H1 (cell line): ENCODE results near the gene PLAAT2. TPM values are rescaled to one million over a fixed set of nuclear protein-coding genes. Genes with fewer than 3 reads are reported as not detected.

Source experiments
- CBX5 ChIP-seq: fragments of 300-800, 300-1000 bp; sonication (generic); IDR thresholded peaks from 2 replicates; pipeline ENCODE4 v1.7.1; 2016; ENCODE audit warnings: antibody characterized with exemption, low read length, low read depth
- CTBP2 ChIP-seq: IDR thresholded peaks from 2 replicates; pipeline ENCODE4 v1.7.0; 2011; ENCODE audit warnings: borderline replicate concordance, mild to moderate bottlenecking, moderate library complexity, mixed read lengths, low read length; ENCODE audit not compliant: insufficient read depth, insufficient read length
- JUN ChIP-seq: IDR thresholded peaks from 2 replicates; pipeline ENCODE4 v1.6.1; 2011; ENCODE audit warnings: low read depth, mild to moderate bottlenecking, improper control_type of control experiment, low read length
- RFX5 ChIP-seq: IDR thresholded peaks from 2 replicates; pipeline ENCODE4 v1.6.1; 2011; ENCODE audit warnings: low read depth, low read length, improper control_type of control experiment, borderline replicate concordance
- SP4 ChIP-seq: IDR thresholded peaks from 2 replicates; pipeline ENCODE4 v1.6.1; 2012; ENCODE audit warnings: low read length, inconsistent platforms
- SUZ12 ChIP-seq: fragments of 200-600 bp; sonication (generic); IDR thresholded peaks from 2 replicates; pipeline ENCODE4 v1.6.1; 2012; ENCODE audit warnings: mild to moderate bottlenecking, inconsistent platforms, low read length, moderate library complexity, mixed read lengths
- YY1 ChIP-seq: IDR thresholded peaks from 2 replicates; pipeline ENCODE4 v1.6.1; 2011; ENCODE audit warnings: low read depth, mild to moderate bottlenecking, low read length
- polyA plus RNA-seq, 7 experiments: library from polyadenylated mRNA; depleted of rRNA in 3 of 7; stranded (reverse) in 5 of 7; unstranded in 2 of 7; fragments of >200 nt in 5 of 7; fragments of 200-250 nt in 2 of 7; gene quantifications; 1 replicate in 5 of 7; 2 replicates in 1 of 7; 4 replicates in 1 of 7; pipeline versions ENCODE4 v1.2.1 to v1.2.3, GENCODE V29; 2011 to 2013; ENCODE audit warnings: missing spikeins in 2 of 7, mixed read lengths in 2 of 7
- total RNA-seq: library from RNA; stranded (reverse); fragmentation: NEBNext Ultra II Directional; extraction: Animal tissue kit (Norgen Biotek cat#: 25700); gene quantifications from 2 replicates; pipeline ENCODE4 v1.2.1, GENCODE V29; 2021
- TF ChIP-seq, protein P1 (sequence below): IDR thresholded peaks from 2 replicates; pipeline ENCODE4 v1.6.1; 2012; ENCODE audit warnings: low read length, inconsistent platforms

PLAAT2 gene
- total and polyA plus RNA-seq, 2 of the 8 experiments (the other 6 are each of a cell fraction or from before 2014, with no cell fraction given) = 0.39 TPM; not detected in 1

DNA sequence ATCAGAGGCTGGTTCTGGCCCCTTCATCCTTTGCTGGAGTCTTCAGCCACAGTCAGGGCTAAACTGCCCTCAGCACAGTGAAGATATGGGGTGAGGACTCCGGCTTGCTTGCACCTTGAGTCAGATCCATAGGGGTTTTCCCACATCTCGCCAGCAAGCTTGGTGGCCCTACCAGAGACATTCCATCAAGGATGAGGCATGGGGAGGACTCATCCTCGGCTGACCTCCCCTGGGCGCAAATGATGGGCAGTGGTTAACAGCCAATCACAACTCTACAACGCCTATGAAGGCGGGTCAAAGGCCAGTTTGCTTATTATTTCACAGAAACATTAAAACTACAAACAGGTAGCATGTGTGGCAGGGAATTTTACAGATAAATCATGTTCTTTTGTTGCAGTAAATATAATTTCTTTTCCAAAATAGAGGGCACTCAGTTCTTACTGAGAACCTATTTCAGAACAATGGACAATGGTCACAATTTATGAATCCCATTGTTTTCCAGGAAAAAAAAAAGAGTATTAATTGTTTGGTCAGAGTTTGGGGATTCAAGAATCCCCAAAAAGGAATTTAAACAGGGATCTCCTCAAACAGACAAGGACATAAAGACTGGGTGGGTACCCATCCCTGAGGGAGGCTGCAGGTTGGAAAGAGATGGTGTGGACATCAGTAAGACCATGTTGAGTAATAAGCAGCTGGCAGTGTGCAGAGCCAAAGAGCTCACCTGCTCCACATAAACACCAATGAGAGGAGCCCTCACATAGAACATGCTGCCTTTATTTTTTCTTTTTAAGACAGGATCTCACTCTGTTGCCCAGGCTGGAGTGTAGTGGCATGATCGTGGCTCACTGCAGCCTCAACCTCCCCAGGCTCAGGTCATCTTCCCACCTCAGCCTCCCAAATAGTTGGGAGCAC is 36.3 kb upstream of the PLAAT2 start (continued):
- TF ChIP-seq CBX5 (no peak), SUZ12 (no peak), RFX5 (no peak), CTBP2 (no peak), YY1 (no peak), SP4 (no peak), JUN (no peak)
- TF ChIP-seq, protein P1, sequence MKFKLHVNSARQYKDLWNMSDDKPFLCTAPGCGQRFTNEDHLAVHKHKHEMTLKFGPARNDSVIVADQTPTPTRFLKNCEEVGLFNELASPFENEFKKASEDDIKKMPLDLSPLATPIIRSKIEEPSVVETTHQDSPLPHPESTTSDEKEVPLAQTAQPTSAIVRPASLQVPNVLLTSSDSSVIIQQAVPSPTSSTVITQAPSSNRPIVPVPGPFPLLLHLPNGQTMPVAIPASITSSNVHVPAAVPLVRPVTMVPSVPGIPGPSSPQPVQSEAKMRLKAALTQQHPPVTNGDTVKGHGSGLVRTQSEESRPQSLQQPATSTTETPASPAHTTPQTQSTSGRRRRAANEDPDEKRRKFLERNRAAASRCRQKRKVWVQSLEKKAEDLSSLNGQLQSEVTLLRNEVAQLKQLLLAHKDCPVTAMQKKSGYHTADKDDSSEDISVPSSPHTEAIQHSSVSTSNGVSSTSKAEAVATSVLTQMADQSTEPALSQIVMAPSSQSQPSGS = no peak
